Activated T-helper 1 cell treated with anti-CD3 and anti-CD28 coated beads, Interleukin-12 subunit alpha, Interleukin-12 subunit beta, Interleukin-2, Interleukin-4 antibody, amounts not matched to agents 30 ng/mL and 10 ng/mL and 1 ng/mL, durations not matched to agents 14 hours and 24 hours and 36 hours (primary cell): ENCODE measurements around the gene SCUBE3. TPM values are rescaled to one million over a fixed set of nuclear protein-coding genes. Genes with fewer than 3 reads are reported as not detected.

ENCODE experiments used
- DNase-seq: peaks from one replicate; pipeline ENCODE4 v3.0.0; 2021; ENCODE audit warnings: low spot score
- H3K27ac Mint-ChIP-seq: one replicate; pipeline ENCODE4 v1.8.0; 2021; ENCODE audit warnings: mild to moderate bottlenecking, mixed read lengths
- H3K27me3 Mint-ChIP-seq: one replicate; pipeline ENCODE4 v1.8.0; 2022; ENCODE audit warnings: mild to moderate bottlenecking, moderate library complexity, mixed read lengths; ENCODE audit not compliant: insufficient read depth
- H3K36me3 Mint-ChIP-seq: one replicate; pipeline ENCODE4 v1.8.0; 2021; ENCODE audit warnings: low read depth, mixed read lengths
- H3K4me1 Mint-ChIP-seq: one replicate; pipeline ENCODE4 v1.8.0; 2021; ENCODE audit warnings: low read depth, mixed read lengths
- H3K4me3 Mint-ChIP-seq: one replicate; pipeline ENCODE4 v1.8.0; 2021; ENCODE audit warnings: mild to moderate bottlenecking, moderate library complexity, mixed read lengths
- H3K9me3 Mint-ChIP-seq: one replicate; pipeline ENCODE4 v1.8.0; 2021; ENCODE audit warnings: mixed read lengths
- intact Hi-C: fragments of 100-400 bp; cut with micrococcal nuclease; formaldehyde crosslinking; loops from one replicate; pipeline ENCODE4 v1.15.1; 2024
- total RNA-seq: library from RNA; stranded (reverse); gene quantifications from 2 replicates; pipeline ENCODE4 v1.2.3, GENCODE V29; 2022

SCUBE3 gene
- total RNA-seq, 1 donor from 2014 or later, result not detected

DNA sequence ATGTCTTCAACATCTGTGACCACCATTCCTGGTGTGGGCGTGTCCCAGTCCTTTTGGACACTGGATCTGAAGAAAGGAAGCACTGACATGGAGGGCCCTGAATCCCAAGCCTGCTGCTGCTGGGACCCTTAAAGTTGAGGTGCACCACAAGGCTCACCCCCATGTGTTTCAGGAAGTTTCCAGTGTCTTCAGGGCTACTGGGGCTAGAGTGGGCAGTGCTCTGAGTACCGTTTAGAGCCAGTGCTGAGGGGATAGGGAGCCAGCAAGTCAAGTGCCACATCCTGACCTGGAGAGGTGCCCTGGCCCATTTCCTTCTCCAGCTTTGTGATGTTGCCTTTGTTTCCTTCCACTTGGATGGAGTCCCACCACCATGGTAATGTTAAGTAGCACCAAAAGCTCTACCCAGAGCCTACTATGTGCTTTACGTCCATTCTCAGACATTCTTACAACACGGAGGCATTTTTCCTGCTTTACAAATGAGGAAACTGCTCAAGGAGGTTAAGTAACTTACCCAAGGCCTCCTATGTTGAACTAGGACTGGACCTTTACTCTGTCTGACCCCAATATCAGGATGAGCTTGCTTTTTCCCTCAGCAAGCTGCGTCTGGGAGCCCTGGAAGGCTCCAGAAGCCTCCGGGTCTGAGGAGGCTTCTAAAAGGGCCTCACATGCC lies 83.3 kb downstream of the SCUBE3 start:
- no peak for DNase-seq
- H3K27ac Mint-ChIP-seq, result peak overlapping the region; percentile 98
- H3K9me3 Mint-ChIP-seq, result no peaks in the 10 kb centered on the region
- peak overlapping the region; percentile 88 for H3K4me3 Mint-ChIP-seq
- H3K27me3 Mint-ChIP-seq, result no peaks in the 10 kb centered on the region
- H3K36me3 Mint-ChIP-seq, result peaks cover 28% of the 10 kb centered on the region
- peaks cover 41% of the 10 kb centered on the region for H3K4me1 Mint-ChIP-seq
- intact Hi-C loops, result loop anchor here (1.0 to 5.0 kb wide), 6 partner anchors 14 to 410 kb away; partner anchors contain the start of genes ANKS1A, PPARD, RPL10A and TAF11

DNA sequence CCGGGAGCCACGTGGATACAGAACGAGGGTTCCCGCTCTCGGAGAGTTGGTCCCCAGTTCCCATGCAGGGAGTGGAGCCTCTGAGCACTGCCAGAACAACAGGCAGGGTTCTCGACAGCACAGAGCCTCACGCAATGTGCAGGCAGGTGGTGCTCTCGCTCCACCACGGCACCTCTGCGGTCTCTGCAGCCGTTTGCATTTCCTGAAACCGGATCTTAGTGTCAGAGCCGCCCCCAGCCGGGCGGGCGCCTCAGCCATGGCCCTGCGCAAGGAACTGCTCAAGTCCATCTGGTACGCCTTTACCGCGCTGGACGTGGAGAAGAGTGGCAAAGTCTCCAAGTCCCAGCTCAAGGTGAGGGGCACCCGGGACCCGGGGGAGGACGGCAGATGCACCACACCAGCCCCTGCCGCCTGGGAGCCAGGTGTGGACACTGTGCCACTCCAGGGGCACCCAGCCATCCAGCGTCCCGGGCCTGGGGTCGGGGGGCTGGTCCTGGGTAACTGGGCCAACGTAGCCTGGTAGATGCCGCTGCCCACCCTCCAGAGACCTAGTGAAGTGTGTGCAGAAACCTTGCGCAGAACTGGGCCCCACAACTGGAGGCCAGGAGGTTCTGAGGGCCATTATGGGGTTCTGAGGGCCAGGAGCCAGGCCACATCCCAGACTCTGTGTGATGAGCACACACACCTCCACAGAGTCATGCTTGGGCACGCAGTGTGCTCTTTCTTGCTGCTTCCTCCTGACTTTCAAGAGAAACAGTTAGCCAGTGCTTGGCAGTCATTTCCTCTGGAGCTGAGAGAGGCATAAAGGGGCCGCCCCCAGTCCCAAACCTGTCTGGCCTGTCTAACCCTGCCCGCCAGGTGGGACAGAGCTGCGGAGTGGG lies 84.1 kb downstream of the SCUBE3 start, which contains the start of gene DEF6:
Gene DEF6, plus strand, starts transcription at position 218 of the 881 bp plus-strand sequence. Its CDS starts 39 bp downstream, at position 257.
- H3K4me1 Mint-ChIP-seq, result peaks cover 48% of the 10 kb centered on the region
- H3K27ac Mint-ChIP-seq, result peak within 1 kb of the TSS; percentile 98
- peak within 1 kb of the TSS; percentile 88 for H3K4me3 Mint-ChIP-seq
- no peaks in the 10 kb centered on the region for H3K27me3 Mint-ChIP-seq
- intact Hi-C loops, result loop anchor here (1.0 to 5.0 kb wide), 7 partner anchors 13 to 411 kb away; partner anchors contain the start of genes ANKS1A, PPARD, RPL10A and TAF11
- H3K36me3 Mint-ChIP-seq, result peaks cover 28% of the 10 kb centered on the region
- DNase-seq, result peak; percentile 85
- no peaks in the 10 kb centered on the region for H3K9me3 Mint-ChIP-seq

DNA sequence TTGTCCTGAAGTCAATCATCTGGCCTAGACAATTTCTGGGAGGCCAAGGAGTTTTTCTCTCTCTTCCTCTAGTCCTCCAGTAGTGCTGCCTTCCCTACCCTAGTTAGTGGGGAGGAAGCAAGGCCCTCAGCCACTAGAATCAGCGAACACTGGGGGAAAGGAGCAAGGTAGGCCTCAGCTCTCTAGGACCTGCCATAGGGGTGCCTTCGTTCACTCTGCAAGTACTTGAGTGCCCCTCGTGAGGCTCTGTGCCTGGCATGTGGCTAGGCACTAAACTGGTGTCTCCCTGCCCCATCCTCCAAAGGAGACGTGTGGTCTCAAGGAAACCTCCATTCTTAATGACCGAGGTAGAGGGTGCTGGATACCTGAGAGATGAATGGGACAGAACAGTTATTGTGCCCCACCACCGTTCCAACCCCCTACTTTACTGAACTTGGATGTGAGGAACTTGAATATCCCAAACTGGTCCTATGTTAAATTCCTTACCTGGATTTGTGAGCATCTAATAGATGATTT lies 84.9 kb downstream of the SCUBE3 start:
- Mint-ChIP-seq H3K4me3 (peak overlapping the region; percentile 88), H3K36me3 (peaks cover 29% of the 10 kb centered on the region), H3K9me3 (no peaks in the 10 kb centered on the region), H3K27me3 (no peaks in the 10 kb centered on the region), H3K4me1 (peaks cover 55% of the 10 kb centered on the region), H3K27ac (peak overlapping the region; percentile 98)
- no peak for DNase-seq
- intact Hi-C loops, result loop anchor here (1.0 to 5.0 kb wide), 2 partner anchors 70 to 411 kb away; partner anchors contain the start of genes ANKS1A and TAF11

DNA sequence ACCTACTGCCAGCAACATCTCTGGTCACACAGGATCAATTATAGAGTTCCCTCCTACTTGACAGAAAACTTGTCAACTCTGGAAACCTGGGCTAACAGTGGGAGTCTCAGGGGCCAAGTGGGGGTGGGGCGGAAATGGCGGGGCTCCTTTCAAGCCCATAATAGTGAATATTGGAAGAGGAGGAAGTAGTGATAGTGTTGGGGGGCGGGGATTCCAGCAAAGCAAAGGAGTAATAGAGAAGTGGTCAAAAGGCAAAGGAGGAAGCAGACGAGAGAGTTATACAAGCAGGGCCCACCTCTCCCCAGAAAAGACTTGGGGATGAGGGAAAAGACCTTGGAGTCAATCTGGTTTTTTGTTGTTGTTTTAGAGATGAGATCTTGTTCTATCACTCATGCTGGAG lies 85.9 kb downstream of the SCUBE3 start:
- no peaks in the 10 kb centered on the region for H3K27me3 Mint-ChIP-seq
- peaks cover 65% of the 10 kb centered on the region for H3K4me1 Mint-ChIP-seq
- H3K4me3 Mint-ChIP-seq, result peak overlapping the region; percentile 88
- peaks cover 32% of the 10 kb centered on the region for H3K36me3 Mint-ChIP-seq
- intact Hi-C loops, result loop anchor here (5.0 kb wide), 1 partner anchor 412 kb away; the partner anchor contains the start of genes ANKS1A and TAF11
- H3K9me3 Mint-ChIP-seq, result no peaks in the 10 kb centered on the region
- peak overlapping the region; percentile 98 for H3K27ac Mint-ChIP-seq
- no peak for DNase-seq

DNA sequence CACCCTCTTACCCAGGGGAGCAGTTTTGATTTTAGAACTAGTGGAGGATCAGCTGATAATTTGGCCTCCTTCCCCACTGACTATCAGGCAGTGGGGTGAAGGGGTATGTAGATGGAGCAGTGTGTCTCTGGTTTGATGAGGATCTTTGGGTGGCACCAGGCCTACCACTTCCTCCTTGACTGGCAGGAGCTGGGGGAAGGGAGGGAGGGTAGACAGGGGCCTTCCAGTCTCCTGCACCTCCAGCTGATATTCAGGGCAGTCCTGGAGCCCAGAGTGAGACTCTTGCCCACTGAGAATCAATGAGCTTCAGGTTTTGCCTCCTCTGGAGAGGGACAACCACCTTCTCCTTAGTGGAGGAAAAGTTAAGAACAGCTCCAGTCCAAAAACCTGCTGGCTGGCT lies 87.1 kb downstream of the SCUBE3 start:
- no peaks in the 10 kb centered on the region for H3K27me3 Mint-ChIP-seq
- H3K4me3 Mint-ChIP-seq, result peak overlapping the region; percentile 88
- peaks cover 32% of the 10 kb centered on the region for H3K36me3 Mint-ChIP-seq
- no peaks in the 10 kb centered on the region for H3K9me3 Mint-ChIP-seq
- H3K27ac Mint-ChIP-seq, result peak overlapping the region; percentile 98
- intact Hi-C loops, result no loop called here
- peaks cover 65% of the 10 kb centered on the region for H3K4me1 Mint-ChIP-seq
- no peak for DNase-seq

Other genes starting within 250 kb of the SCUBE3 start
- gene TCP11, start 72.6 kb upstream of the SCUBE3 start, total RNA-seq, result not detected in 2 replicates
- 32.8 and 33.1 TPM in 2 replicates for gene ZNF76, start 45.8 kb downstream of the SCUBE3 start, total RNA-seq
- gene DEF6, start 83.9 kb downstream of the SCUBE3 start, total RNA-seq, result 123 and 125 TPM in 2 replicates
- 17.4 and 18.8 TPM in 2 replicates for gene PPARD, start 128.6 kb downstream of the SCUBE3 start, total RNA-seq
- 21.9 and 22.3 TPM in 2 replicates for gene FANCE, start 238.4 kb downstream of the SCUBE3 start, total RNA-seq